Hepatocyte (in vitro differentiated cells): Measurements from ENCODE around the gene GPR89A.

Source experiments
- EZH2phosphoT487 ChIP-seq: fragments of 200-600 bp; sonication (generic); IDR thresholded peaks from one replicate; pipeline ENCODE4 v1.6.1; 2018; ENCODE audit warnings: antibody characterized with exemption, mild to moderate bottlenecking, low read depth, moderate library complexity; ENCODE audit not compliant: unreplicated experiment, severe bottlenecking
- TF ChIP-seq, protein P1 (sequence below): fragments of 200-600 bp; sonication (generic); IDR thresholded peaks from 2 replicates; pipeline ENCODE4 v1.5.1; 2016; ENCODE audit warnings: antibody characterized with exemption, mild to moderate bottlenecking; ENCODE audit not compliant: poor library complexity

DNA sequence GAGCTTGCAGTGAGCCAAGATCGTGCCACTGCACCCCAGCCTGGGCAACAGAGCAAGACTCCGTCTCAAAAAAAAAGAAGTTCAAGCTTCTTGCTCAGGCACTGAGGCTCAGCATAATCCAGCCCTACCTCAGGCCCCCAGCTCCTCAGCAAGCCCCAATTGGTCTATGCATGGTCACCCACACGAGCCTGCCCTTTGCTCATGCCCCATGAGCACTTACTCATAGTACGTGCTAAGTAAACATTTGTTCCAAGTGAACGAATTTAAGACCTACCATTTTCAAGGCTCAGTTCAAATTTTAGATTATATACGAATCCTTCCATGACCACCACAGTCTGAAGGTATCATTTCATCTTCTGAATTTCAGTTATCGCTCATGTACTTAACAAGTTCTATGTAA is 95.0 kb downstream of the GPR89A start:
- TF ChIP-seq, protein P1, sequence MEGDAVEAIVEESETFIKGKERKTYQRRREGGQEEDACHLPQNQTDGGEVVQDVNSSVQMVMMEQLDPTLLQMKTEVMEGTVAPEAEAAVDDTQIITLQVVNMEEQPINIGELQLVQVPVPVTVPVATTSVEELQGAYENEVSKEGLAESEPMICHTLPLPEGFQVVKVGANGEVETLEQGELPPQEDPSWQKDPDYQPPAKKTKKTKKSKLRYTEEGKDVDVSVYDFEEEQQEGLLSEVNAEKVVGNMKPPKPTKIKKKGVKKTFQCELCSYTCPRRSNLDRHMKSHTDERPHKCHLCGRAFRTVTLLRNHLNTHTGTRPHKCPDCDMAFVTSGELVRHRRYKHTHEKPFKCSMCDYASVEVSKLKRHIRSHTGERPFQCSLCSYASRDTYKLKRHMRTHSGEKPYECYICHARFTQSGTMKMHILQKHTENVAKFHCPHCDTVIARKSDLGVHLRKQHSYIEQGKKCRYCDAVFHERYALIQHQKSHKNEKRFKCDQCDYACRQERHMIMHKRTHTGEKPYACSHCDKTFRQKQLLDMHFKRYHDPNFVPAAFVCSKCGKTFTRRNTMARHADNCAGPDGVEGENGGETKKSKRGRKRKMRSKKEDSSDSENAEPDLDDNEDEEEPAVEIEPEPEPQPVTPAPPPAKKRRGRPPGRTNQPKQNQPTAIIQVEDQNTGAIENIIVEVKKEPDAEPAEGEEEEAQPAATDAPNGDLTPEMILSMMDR = no peak
- no peak for TF ChIP-seq EZH2phosphoT487
